ENCODE results near the gene CFAP107.

Gene CFAP107

DNA sequence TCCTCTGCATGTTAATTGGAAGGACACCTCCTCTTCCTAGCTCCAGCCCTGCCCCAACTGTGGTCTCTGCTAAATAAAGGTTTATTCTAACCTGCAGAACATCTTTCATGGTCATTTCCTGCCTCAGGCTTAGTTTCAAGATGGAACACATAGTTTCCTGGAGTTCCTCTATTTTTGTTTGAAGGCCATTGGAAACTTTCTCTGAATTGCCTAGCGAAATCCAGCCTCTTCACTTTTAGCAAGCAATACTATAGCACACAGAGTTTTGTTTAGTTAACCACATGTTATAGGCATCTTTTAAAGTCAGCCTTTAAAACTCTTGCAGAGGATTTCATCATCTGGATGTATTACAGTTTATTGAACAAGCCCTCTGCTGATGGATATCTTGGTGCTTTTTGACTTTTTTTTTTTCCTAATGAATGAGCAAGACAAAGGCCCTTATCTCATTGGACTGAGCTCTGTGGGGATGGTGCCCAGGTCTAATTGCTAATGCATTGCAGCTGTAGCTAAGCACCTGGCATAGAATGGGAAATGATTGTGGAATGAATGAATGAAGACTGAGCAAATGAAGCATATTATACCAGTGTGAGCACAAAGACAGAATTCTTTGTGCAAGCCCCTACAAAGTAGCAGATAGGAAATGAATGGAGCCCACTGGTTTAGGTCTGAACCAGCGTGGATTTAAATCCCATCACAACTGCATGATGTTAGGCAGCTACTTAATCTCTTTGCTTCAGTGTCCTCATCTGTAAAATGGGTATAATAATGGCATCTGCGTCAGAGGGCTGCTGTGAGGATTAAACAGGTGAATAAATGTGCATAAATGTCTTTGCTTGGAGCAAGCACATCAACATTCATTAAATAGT lies 641 bp upstream of the CFAP107 start:
- H3K79me2 ChIP-seq (ENCODE audit: insufficient read depth, low read length): no peaks in the 10 kb centered on the region
- no peaks in the 10 kb centered on the region for H3K9me3 ChIP-seq (ENCODE audit: low read length)
- H3K9me2 ChIP-seq (ENCODE audit: low read depth, low read length): no peaks in the 10 kb centered on the region
- no peak overlapping the region for H2AFZ ChIP-seq (ENCODE audit: low read length)
- H3K4me2 ChIP-seq (ENCODE audit: low read length): no peak overlapping the region
- TF ChIP-seq EZH2 (IDR thresholded peaks at IDR 0.05; ENCODE audit: borderline replicate concordance, low read length) (no peak), CTCF (IDR thresholded peaks at IDR 0.05; ENCODE audit: low read length) (no peak)
- no peaks in the 10 kb centered on the region for H3K36me3 ChIP-seq (ENCODE audit: insufficient read depth, low read length)
- H4K20me1 ChIP-seq (ENCODE audit: insufficient read depth, low read length): no peaks in the 10 kb centered on the region
- no peaks in the 10 kb centered on the region for H3F3A ChIP-seq (ENCODE audit: insufficient read depth, low read length)
- no peaks in the 10 kb centered on the region for H3K27me3 ChIP-seq (ENCODE audit: insufficient read depth, low read length)
- H3K4me1 ChIP-seq (ENCODE audit: insufficient read depth, low read length, severe bottlenecking): no peaks in the 10 kb centered on the region
- H3K27ac ChIP-seq (ENCODE audit: low read depth, low read length, poor library complexity, severe bottlenecking): no peak overlapping the region
- no peak overlapping the region for H3K9ac ChIP-seq (ENCODE audit: low read length)
- no peak overlapping the region for H3K4me3 ChIP-seq (ENCODE audit: low read depth, low read length, poor library complexity, severe bottlenecking)

DNA sequence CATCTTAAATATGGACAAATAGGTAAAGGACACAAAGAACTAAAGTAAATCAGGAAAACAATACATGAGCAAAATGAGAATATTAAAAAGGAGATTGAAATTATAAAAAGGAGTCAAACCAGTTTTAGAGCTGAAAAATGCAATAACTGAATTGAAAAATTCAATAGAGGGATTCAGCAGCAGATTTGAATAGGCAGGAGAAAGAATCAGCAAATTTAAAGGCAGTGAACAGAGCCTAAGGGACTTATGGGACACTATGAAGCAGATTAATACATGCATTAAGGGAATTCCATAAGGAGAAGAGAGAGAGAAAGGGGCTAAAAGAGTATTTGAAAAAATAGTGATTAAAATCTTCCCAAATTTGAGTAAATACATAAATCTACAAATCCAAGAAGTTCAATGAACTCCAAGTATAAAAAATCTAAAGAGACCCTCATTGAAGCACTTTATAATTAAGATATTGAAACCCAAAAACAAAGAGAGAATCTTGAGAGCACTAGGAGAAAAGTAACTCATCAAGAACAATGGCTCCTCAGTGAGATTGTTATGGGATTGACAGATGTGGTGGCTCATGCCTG lies 2.9 kb downstream of the CFAP107 start:
- Histone ChIP-seq H3K4me2 (ENCODE audit: low read length) (no peak overlapping the region), H3K27me3 (ENCODE audit: insufficient read depth, low read length) (no peaks in the 10 kb centered on the region), H3K4me1 (ENCODE audit: insufficient read depth, low read length, severe bottlenecking) (no peaks in the 10 kb centered on the region), H3K9ac (ENCODE audit: low read length) (no peak overlapping the region), H3K4me3 (ENCODE audit: low read depth, low read length, poor library complexity, severe bottlenecking) (no peak overlapping the region), H4K20me1 (ENCODE audit: insufficient read depth, low read length) (no peaks in the 10 kb centered on the region), H2AFZ (ENCODE audit: low read length) (no peak overlapping the region), H3F3A (ENCODE audit: insufficient read depth, low read length) (no peaks in the 10 kb centered on the region), H3K27ac (ENCODE audit: low read depth, low read length, poor library complexity, severe bottlenecking) (no peak overlapping the region), H3K9me2 (ENCODE audit: low read depth, low read length) (no peaks in the 10 kb centered on the region), H3K36me3 (ENCODE audit: insufficient read depth, low read length) (no peaks in the 10 kb centered on the region), H3K79me2 (ENCODE audit: insufficient read depth, low read length) (no peaks in the 10 kb centered on the region), H3K9me3 (ENCODE audit: low read length) (no peaks in the 10 kb centered on the region)
- TF ChIP-seq EZH2 (IDR thresholded peaks at IDR 0.05; ENCODE audit: borderline replicate concordance, low read length) (no peak), CTCF (IDR thresholded peaks at IDR 0.05; ENCODE audit: low read length) (no peak)

- no peak for TF ChIP-seq CTCF (IDR thresholded peaks at IDR 0.05; ENCODE audit: low read length)
- no peak for TF ChIP-seq EZH2 (IDR thresholded peaks at IDR 0.05; ENCODE audit: borderline replicate concordance, low read length)
- Histone ChIP-seq H3K27me3 (ENCODE audit: insufficient read depth, low read length) (no peaks in the 10 kb centered on the region), H4K20me1 (ENCODE audit: insufficient read depth, low read length) (no peaks in the 10 kb centered on the region), H3F3A (ENCODE audit: insufficient read depth, low read length) (no peaks in the 10 kb centered on the region), H3K36me3 (ENCODE audit: insufficient read depth, low read length) (no peaks in the 10 kb centered on the region), H3K9me2 (ENCODE audit: low read depth, low read length) (no peaks in the 10 kb centered on the region), H3K27ac (ENCODE audit: low read depth, low read length, poor library complexity, severe bottlenecking) (no peak overlapping the region), H3K4me2 (ENCODE audit: low read length) (no peak overlapping the region), H3K79me2 (ENCODE audit: insufficient read depth, low read length) (no peaks in the 10 kb centered on the region), H3K9me3 (ENCODE audit: low read length) (no peaks in the 10 kb centered on the region), H3K4me1 (ENCODE audit: insufficient read depth, low read length, severe bottlenecking) (no peaks in the 10 kb centered on the region), H3K4me3 (ENCODE audit: low read depth, low read length, poor library complexity, severe bottlenecking) (no peak overlapping the region), H3K9ac (ENCODE audit: low read length) (no peak overlapping the region), H2AFZ (ENCODE audit: low read length) (no peak overlapping the region)
These were observed 8.7 kb downstream of the CFAP107 start for GRCh38 chr1:12754738-12755137.

Measured in OCI-LY1 (cell line).